Measurements from ENCODE around the gene TTPAL.

TTPAL gene

GRCh38 chr20:44450903-44451450 lies 24.7 kb upstream of the TTPAL start:
- Mint-ChIP-seq H3K4me3 (no peak overlapping the region), H3K27me3 (peaks cover 14% of the 10 kb centered on the region), H3K36me3 (no peaks in the 10 kb centered on the region), H3K27ac (no peak overlapping the region), H3K4me1 (no peaks in the 10 kb centered on the region), H3K9me3 (no peaks in the 10 kb centered on the region)
- DNase-seq, result no peak
- CTCF ChIA-PET, result no interaction called here

GRCh38 chr20:44454306-44454963 lies 21.2 kb upstream of the TTPAL start:
- H3K9me3 Mint-ChIP-seq, result no peaks in the 10 kb centered on the region
- H3K27me3 Mint-ChIP-seq, result peaks cover 5% of the 10 kb centered on the region
- CTCF ChIA-PET, result no interaction called here
- no peaks in the 10 kb centered on the region for H3K36me3 Mint-ChIP-seq
- no peak for DNase-seq
- H3K4me3 Mint-ChIP-seq, result no peak overlapping the region
- H3K27ac Mint-ChIP-seq, result no peak overlapping the region
- no peaks in the 10 kb centered on the region for H3K4me1 Mint-ChIP-seq

GRCh38 chr20:44455126-44455525 lies 20.5 kb upstream of the TTPAL start:
- H3K27me3 Mint-ChIP-seq, result peaks cover 4% of the 10 kb centered on the region
- no peak overlapping the region for H3K27ac Mint-ChIP-seq
- CTCF ChIA-PET, result no interaction called here
- H3K9me3 Mint-ChIP-seq, result no peaks in the 10 kb centered on the region
- no peak overlapping the region for H3K4me3 Mint-ChIP-seq
- H3K4me1 Mint-ChIP-seq, result no peaks in the 10 kb centered on the region
- no peaks in the 10 kb centered on the region for H3K36me3 Mint-ChIP-seq
- DNase-seq, result no peak

- Mint-ChIP-seq H3K27me3 (no peaks in the 10 kb centered on the region), H3K4me3 (no peak overlapping the region), H3K4me1 (no peaks in the 10 kb centered on the region), H3K27ac (no peak overlapping the region), H3K9me3 (no peaks in the 10 kb centered on the region), H3K36me3 (no peaks in the 10 kb centered on the region)
- CTCF ChIA-PET, result interaction anchor here (0.6 to 1.3 kb wide), 3 partner anchors 50 to 239 kb away, joined by 3 to 6 read pairs (median 3); no protein-coding TSS in a partner anchor
- DNase-seq, result no peak
These were observed 19.1 kb upstream of the TTPAL start for GRCh38 chr20:44456611-44457010.

- CTCF ChIA-PET, result interaction anchor here (0.6 to 1.3 kb wide), 2 partner anchors 146 to 239 kb away, joined by 3 to 6 read pairs; no protein-coding TSS in a partner anchor
These were observed 18.7 kb upstream of the TTPAL start for GRCh38 chr20:44457016-44457415.

GRCh38 chr20:44459271-44459670 lies 16.4 kb upstream of the TTPAL start:
- CTCF ChIA-PET, result interaction anchor here (0.8 to 1.0 kb wide), 2 partner anchors 151 to 242 kb away, joined by 3 to 4 read pairs; no protein-coding TSS in a partner anchor
- no peaks in the 10 kb centered on the region for H3K27me3 Mint-ChIP-seq
- H3K36me3 Mint-ChIP-seq, result no peaks in the 10 kb centered on the region
- no peak overlapping the region for H3K4me3 Mint-ChIP-seq
- H3K4me1 Mint-ChIP-seq, result no peaks in the 10 kb centered on the region
- no peaks in the 10 kb centered on the region for H3K9me3 Mint-ChIP-seq
- DNase-seq, result no peak
- no peak overlapping the region for H3K27ac Mint-ChIP-seq

More at GRCh38 chr20:44457016-44457415, 18.7 kb upstream of the TTPAL start:
- DNase-seq, result no peak
- no peaks in the 10 kb centered on the region for H3K4me1 Mint-ChIP-seq
- no peaks in the 10 kb centered on the region for H3K9me3 Mint-ChIP-seq
- no peaks in the 10 kb centered on the region for H3K36me3 Mint-ChIP-seq
- no peak overlapping the region for H3K27ac Mint-ChIP-seq
- no peaks in the 10 kb centered on the region for H3K27me3 Mint-ChIP-seq
- no peak overlapping the region for H3K4me3 Mint-ChIP-seq

- H3K27ac Mint-ChIP-seq, result no peak overlapping the region
- no peaks in the 10 kb centered on the region for H3K9me3 Mint-ChIP-seq
- H3K4me3 Mint-ChIP-seq, result no peak overlapping the region
- peaks cover 3% of the 10 kb centered on the region for H3K27me3 Mint-ChIP-seq
- no peak for DNase-seq
- H3K36me3 Mint-ChIP-seq, result no peaks in the 10 kb centered on the region
- CTCF ChIA-PET, result interaction anchor here (1.2 to 1.3 kb wide), 2 partner anchors 16 to 243 kb away, joined by 3 to 8 read pairs; no protein-coding TSS in a partner anchor
- H3K4me1 Mint-ChIP-seq, result no peaks in the 10 kb centered on the region
These were observed 14.9 kb upstream of the TTPAL start for GRCh38 chr20:44460795-44461141.

GRCh38 chr20:44461142-44461802 lies 14.4 kb upstream of the TTPAL start:
- Mint-ChIP-seq H3K36me3 (no peaks in the 10 kb centered on the region), H3K4me1 (no peaks in the 10 kb centered on the region)

GRCh38 chr20:44461803-44462174 lies 13.9 kb upstream of the TTPAL start:
- H3K36me3 Mint-ChIP-seq, result no peaks in the 10 kb centered on the region

More at GRCh38 chr20:44461142-44461802, 14.4 kb upstream of the TTPAL start:
- H3K27me3 Mint-ChIP-seq, result peaks cover 8% of the 10 kb centered on the region
- DNase-seq, result no peak
- no peak overlapping the region for H3K4me3 Mint-ChIP-seq
- no peak overlapping the region for H3K27ac Mint-ChIP-seq
- H3K9me3 Mint-ChIP-seq, result no peaks in the 10 kb centered on the region
- CTCF ChIA-PET, result interaction anchor here (0.6 to 1.6 kb wide), 7 partner anchors 15 to 1417 kb away, joined by 3 to 8 read pairs (median 4); no protein-coding TSS in a partner anchor

GRCh38 chr20:44463466-44463865 lies 12.2 kb upstream of the TTPAL start:
- no peak overlapping the region for H3K4me3 Mint-ChIP-seq

More at GRCh38 chr20:44461803-44462174, 13.9 kb upstream of the TTPAL start:
- Mint-ChIP-seq H3K27me3 (peaks cover 8% of the 10 kb centered on the region), H3K9me3 (no peaks in the 10 kb centered on the region), H3K27ac (no peak overlapping the region), H3K4me3 (no peak overlapping the region), H3K4me1 (no peaks in the 10 kb centered on the region)
- no peak for DNase-seq
- CTCF ChIA-PET, result interaction anchor here (0.6 to 1.6 kb wide), 7 partner anchors 15 to 1416 kb away, joined by 3 to 8 read pairs (median 4); no protein-coding TSS in a partner anchor

GRCh38 chr20:44464514-44464913 lies 11.2 kb upstream of the TTPAL start:
- H3K4me1 Mint-ChIP-seq, result no peaks in the 10 kb centered on the region
- H3K27me3 Mint-ChIP-seq, result peaks cover 13% of the 10 kb centered on the region
- no peak overlapping the region for H3K4me3 Mint-ChIP-seq
- no peaks in the 10 kb centered on the region for H3K36me3 Mint-ChIP-seq
- CTCF ChIA-PET, result interaction anchor here (1.1 kb wide), 1 partner anchor 249 kb away, joined by 3 read pairs; no protein-coding TSS in a partner anchor
- no peaks in the 10 kb centered on the region for H3K9me3 Mint-ChIP-seq
- no peak overlapping the region for H3K27ac Mint-ChIP-seq
- no peak for DNase-seq

More at GRCh38 chr20:44463466-44463865, 12.2 kb upstream of the TTPAL start:
- DNase-seq, result no peak
- Mint-ChIP-seq H3K9me3 (no peaks in the 10 kb centered on the region), H3K4me1 (no peaks in the 10 kb centered on the region), H3K36me3 (no peaks in the 10 kb centered on the region), H3K27me3 (peaks cover 13% of the 10 kb centered on the region), H3K27ac (no peak overlapping the region)
- CTCF ChIA-PET, result no interaction called here

GRCh38 chr20:44465001-44465560 lies 10.6 kb upstream of the TTPAL start:
- no peaks in the 10 kb centered on the region for H3K4me1 Mint-ChIP-seq
- H3K36me3 Mint-ChIP-seq, result no peaks in the 10 kb centered on the region
- CTCF ChIA-PET, result interaction anchor here (1.1 kb wide), 1 partner anchor 250 kb away, joined by 3 read pairs; no protein-coding TSS in a partner anchor
- DNase-seq, result no peak
- H3K9me3 Mint-ChIP-seq, result no peaks in the 10 kb centered on the region
- H3K27me3 Mint-ChIP-seq, result peaks cover 13% of the 10 kb centered on the region
- H3K4me3 Mint-ChIP-seq, result no peak overlapping the region
- no peak overlapping the region for H3K27ac Mint-ChIP-seq

- DNase-seq, result no peak
- CTCF ChIA-PET, result interaction anchor here (1.4 kb wide), 1 partner anchor 83 kb away, joined by 3 read pairs; no protein-coding TSS in a partner anchor
- Mint-ChIP-seq H3K4me3 (no peak overlapping the region), H3K27me3 (peaks cover 18% of the 10 kb centered on the region), H3K4me1 (no peaks in the 10 kb centered on the region), H3K9me3 (no peaks in the 10 kb centered on the region), H3K36me3 (no peaks in the 10 kb centered on the region), H3K27ac (no peak overlapping the region)
These were observed 8.3 kb upstream of the TTPAL start for GRCh38 chr20:44467289-44467883.
